GM23338 (cell line): Measurements from ENCODE around the gene CHRNA4. TPM values are rescaled to one million over a fixed set of nuclear protein-coding genes. Genes with fewer than 3 reads are reported as not detected.

Experiments
- ATAC-seq: fragments of 200-7000 bp; cut with Tn5 transposase; 3 replicates; pipeline ENCODE4 v1.9.1; 2020
- DNase-seq: peaks from one replicate; pipeline ENCODE4 v3.0.0-alpha.2; 2015; ENCODE audit warnings: low spot score
- H2AFZ ChIP-seq: fragments of 200-600 bp; sonication (generic); 2 replicates; pipeline ENCODE4 v1.8.0; 2016; ENCODE audit warnings: antibody characterized with exemption, mild to moderate bottlenecking, moderate library complexity
- H3F3A ChIP-seq: fragments of 200-600 bp; sonication (generic); replicated peaks from 2 replicates; pipeline ENCODE4 v1.8.0; 2017; ENCODE audit warnings: antibody characterized with exemption, mixed run types, low read depth
- H3K27ac ChIP-seq: fragments of 200-600 bp; sonication (generic); 2 replicates; pipeline ENCODE4 v1.6.1; 2016; ENCODE audit warnings: low read depth
- H3K27me3 ChIP-seq: fragments of 200-600 bp; sonication (generic); 2 replicates; pipeline ENCODE4 v1.8.0; 2016; ENCODE audit warnings: mild to moderate bottlenecking, mixed run types, moderate library complexity; ENCODE audit not compliant: insufficient read depth
- H3K36me3 ChIP-seq: fragments of 200-600 bp; sonication (generic); 2 replicates; pipeline ENCODE4 v1.8.0; 2016; ENCODE audit warnings: mild to moderate bottlenecking; ENCODE audit not compliant: insufficient read depth
- H3K4me1 ChIP-seq: fragments of 200-600 bp; sonication (generic); 2 replicates; pipeline ENCODE4 v1.8.0; 2016; ENCODE audit warnings: mild to moderate bottlenecking, moderate library complexity; ENCODE audit not compliant: insufficient read depth
- H3K4me2 ChIP-seq: fragments of 200-600 bp; sonication (generic); 2 replicates; pipeline ENCODE4 v1.7.1; 2017; ENCODE audit warnings: mixed run types
- H3K4me3 ChIP-seq: fragments of 200-600 bp; sonication (generic); 2 replicates; pipeline ENCODE4 v1.6.1; 2016; ENCODE audit warnings: mixed run types
- H3K79me2 ChIP-seq: fragments of 200-600 bp; sonication (generic); replicated peaks from 2 replicates; pipeline ENCODE4 v1.8.0; 2017; ENCODE audit warnings: mild to moderate bottlenecking; ENCODE audit not compliant: insufficient read depth
- H3K9me2 ChIP-seq: fragments of 200-600 bp; sonication (generic); 2 replicates; pipeline ENCODE4 v1.8.0; 2017; ENCODE audit not compliant: insufficient read depth
- H4K20me1 ChIP-seq: fragments of 200-600 bp; sonication (generic); replicated peaks from 2 replicates; pipeline ENCODE4 v1.8.0; 2017; ENCODE audit warnings: mild to moderate bottlenecking; ENCODE audit not compliant: insufficient read depth
- H3K27ac Mint-ChIP-seq: 2 replicates; pipeline ENCODE4 v1.8.0; 2020; ENCODE audit warnings: inconsistent platforms, mild to moderate bottlenecking, moderate library complexity, mixed read lengths
- H3K27me3 Mint-ChIP-seq: 3 replicates; pipeline ENCODE4 v1.8.0; 2022; ENCODE audit warnings: low read depth, mild to moderate bottlenecking, moderate library complexity, mixed read lengths, inconsistent platforms; ENCODE audit not compliant: insufficient read depth, poor library complexity
- H3K36me3 Mint-ChIP-seq: 3 replicates; pipeline ENCODE4 v1.8.0; 2021; ENCODE audit warnings: low read depth, mild to moderate bottlenecking, inconsistent platforms, moderate library complexity, mixed read lengths
- H3K4me1 Mint-ChIP-seq: 3 replicates; pipeline ENCODE4 v1.8.0; 2020; ENCODE audit warnings: mild to moderate bottlenecking, inconsistent platforms, mixed read lengths
- H3K4me3 Mint-ChIP-seq: 3 replicates; pipeline ENCODE4 v1.8.0; 2021; ENCODE audit warnings: moderate library complexity, mild to moderate bottlenecking, inconsistent platforms, mixed read lengths
- H3K9me3 Mint-ChIP-seq: 3 replicates; pipeline ENCODE4 v1.8.0; 2020; ENCODE audit warnings: moderate library complexity, mild to moderate bottlenecking, inconsistent platforms, mixed read lengths
- CREB1 ChIP-seq: fragments of 250-450 bp; sonication (Bioruptor Pico); IDR thresholded peaks from 2 replicates; pipeline ENCODE4 v1.5.0; 2020; ENCODE audit warnings: low read depth, mild to moderate bottlenecking, moderate library complexity
- EZH2phosphoT487 ChIP-seq: fragments of 200-600 bp; sonication (generic); IDR thresholded peaks from one replicate; pipeline ENCODE4 v1.8.1; 2018; ENCODE audit warnings: antibody characterized with exemption; ENCODE audit not compliant: unreplicated experiment
- NANOG ChIP-seq: IDR thresholded peaks from 2 replicates; pipeline ENCODE4 v1.6.1; 2016; ENCODE audit warnings: antibody characterized with exemption, borderline replicate concordance
- ZNF331 ChIP-seq: fragments of 250-450 bp; sonication (Bioruptor Pico); IDR thresholded peaks from 2 replicates; pipeline ENCODE4 v1.5.0; 2020; ENCODE audit warnings: low read depth, mild to moderate bottlenecking, moderate library complexity
- polyA plus RNA-seq: library from polyadenylated mRNA; unstranded; fragments of >200 nt; fragmentation: Nextera tagmentation; extraction: Ambion mirVana; gene quantifications from 2 replicates; pipeline ENCODE4 v1.2.1, GENCODE V29; 2016
- total RNA-seq: library from RNA; depleted of rRNA; stranded (reverse); fragments of >200 nt; shearing (Covaris generic); gene quantifications from 2 replicates; pipeline ENCODE4 v1.2.3, GENCODE V29; 2014
- TF ChIP-seq, protein P1 (sequence below): fragments of 250-450 bp; sonication (Bioruptor Pico); IDR thresholded peaks from 2 replicates; pipeline ENCODE4 v1.5.0; 2020; ENCODE audit warnings: mild to moderate bottlenecking, moderate library complexity
- TF ChIP-seq, protein P2 (sequence below): IDR thresholded peaks from 2 replicates; pipeline ENCODE4 v1.6.1; 2016; ENCODE audit warnings: antibody characterized with exemption
- TF ChIP-seq, protein P3 (sequence below), 2 experiments: fragments of 200-600 bp in 1 of 2; sonication (generic) in 1 of 2; conservative IDR thresholded peaks; 2 replicates each; pipeline versions ENCODE4 v1.5.1 to v1.6.1; 2016 to 2017; ENCODE audit warnings: antibody characterized with exemption in 2 of 2, low read depth in 2 of 2, mild to moderate bottlenecking in 2 of 2, moderate library complexity in 1 of 2

CHRNA4 gene
- total and polyA plus RNA-seq, 2 experiments from 2014 or later: 2.7 to 3.9 TPM

DNA sequence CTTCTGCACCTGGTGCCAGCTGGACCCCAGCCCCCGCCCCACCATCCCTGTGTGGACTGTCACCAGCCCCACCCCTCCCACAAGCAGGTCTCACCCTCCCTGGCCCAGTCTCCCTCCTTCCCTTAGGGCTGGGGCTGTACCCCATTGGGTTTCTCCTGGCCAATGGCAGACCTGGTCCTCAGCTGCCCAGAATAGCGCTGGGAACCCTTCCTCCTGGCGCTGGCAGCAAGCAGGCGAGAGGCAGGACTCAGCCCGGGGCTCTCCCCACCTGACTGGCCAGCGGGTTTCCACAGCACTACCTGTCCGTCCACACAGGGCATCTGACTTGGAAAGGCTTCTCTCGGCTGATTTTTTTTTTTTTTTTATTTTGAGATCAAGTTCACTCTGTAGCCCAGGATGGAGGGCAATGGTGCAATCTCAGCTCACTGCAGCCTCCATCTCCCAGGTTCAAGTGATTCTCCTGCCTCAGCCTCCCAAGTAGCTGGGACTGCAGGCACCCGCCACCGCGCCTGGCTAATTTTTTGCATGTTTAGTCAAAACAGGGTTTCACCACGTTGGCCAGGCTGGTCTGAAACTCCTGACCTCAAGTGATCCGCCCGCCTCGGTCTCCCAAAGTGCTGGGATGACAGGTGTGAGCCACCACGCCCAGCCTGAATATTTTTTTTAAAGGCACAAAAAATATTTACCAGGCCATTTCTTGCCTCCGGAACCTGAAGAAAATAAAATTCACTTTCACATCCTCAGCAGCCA is 21.6 kb upstream of the CHRNA4 start (continued):
- TF ChIP-seq, protein P1, sequence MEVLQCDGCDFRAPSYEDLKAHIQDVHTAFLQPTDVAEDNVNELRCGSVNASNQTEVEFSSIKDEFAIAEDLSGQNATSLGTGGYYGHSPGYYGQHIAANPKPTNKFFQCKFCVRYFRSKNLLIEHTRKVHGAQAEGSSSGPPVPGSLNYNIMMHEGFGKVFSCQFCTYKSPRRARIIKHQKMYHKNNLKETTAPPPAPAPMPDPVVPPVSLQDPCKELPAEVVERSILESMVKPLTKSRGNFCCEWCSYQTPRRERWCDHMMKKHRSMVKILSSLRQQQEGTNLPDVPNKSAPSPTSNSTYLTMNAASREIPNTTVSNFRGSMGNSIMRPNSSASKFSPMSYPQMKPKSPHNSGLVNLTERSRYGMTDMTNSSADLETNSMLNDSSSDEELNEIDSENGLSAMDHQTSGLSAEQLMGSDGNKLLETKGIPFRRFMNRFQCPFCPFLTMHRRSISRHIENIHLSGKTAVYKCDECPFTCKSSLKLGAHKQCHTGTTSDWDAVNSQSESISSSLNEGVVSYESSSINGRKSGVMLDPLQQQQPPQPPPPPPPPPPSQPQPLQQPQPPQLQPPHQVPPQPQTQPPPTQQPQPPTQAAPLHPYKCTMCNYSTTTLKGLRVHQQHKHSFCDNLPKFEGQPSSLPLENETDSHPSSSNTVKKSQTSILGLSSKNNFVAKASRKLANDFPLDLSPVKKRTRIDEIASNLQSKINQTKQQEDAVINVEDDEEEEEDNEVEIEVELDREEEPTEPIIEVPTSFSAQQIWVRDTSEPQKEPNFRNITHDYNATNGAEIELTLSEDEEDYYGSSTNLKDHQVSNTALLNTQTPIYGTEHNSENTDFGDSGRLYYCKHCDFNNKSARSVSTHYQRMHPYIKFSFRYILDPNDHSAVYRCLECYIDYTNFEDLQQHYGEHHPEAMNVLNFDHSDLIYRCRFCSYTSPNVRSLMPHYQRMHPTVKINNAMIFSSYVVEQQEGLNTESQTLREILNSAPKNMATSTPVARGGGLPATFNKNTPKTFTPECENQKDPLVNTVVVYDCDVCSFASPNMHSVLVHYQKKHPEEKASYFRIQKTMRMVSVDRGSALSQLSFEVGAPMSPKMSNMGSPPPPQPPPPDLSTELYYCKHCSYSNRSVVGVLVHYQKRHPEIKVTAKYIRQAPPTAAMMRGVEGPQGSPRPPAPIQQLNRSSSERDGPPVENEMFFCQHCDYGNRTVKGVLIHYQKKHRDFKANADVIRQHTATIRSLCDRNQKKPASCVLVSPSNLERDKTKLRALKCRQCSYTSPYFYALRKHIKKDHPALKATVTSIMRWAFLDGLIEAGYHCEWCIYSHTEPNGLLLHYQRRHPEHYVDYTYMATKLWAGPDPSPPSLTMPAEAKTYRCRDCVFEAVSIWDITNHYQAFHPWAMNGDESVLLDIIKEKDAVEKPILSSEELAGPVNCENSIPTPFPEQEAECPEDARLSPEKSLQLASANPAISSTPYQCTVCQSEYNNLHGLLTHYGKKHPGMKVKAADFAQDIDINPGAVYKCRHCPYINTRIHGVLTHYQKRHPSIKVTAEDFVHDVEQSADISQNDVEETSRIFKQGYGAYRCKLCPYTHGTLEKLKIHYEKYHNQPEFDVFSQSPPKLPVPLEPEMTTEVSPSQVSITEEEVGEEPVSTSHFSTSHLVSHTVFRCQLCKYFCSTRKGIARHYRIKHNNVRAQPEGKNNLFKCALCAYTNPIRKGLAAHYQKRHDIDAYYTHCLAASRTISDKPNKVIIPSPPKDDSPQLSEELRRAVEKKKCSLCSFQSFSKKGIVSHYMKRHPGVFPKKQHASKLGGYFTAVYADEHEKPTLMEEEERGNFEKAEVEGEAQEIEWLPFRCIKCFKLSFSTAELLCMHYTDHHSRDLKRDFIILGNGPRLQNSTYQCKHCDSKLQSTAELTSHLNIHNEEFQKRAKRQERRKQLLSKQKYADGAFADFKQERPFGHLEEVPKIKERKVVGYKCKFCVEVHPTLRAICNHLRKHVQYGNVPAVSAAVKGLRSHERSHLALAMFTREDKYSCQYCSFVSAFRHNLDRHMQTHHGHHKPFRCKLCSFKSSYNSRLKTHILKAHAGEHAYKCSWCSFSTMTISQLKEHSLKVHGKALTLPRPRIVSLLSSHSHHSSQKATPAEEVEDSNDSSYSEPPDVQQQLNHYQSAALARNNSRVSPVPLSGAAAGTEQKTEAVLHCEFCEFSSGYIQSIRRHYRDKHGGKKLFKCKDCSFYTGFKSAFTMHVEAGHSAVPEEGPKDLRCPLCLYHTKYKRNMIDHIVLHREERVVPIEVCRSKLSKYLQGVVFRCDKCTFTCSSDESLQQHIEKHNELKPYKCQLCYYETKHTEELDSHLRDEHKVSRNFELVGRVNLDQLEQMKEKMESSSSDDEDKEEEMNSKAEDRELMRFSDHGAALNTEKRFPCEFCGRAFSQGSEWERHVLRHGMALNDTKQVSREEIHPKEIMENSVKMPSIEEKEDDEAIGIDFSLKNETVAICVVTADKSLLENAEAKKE (CRISPR knock-in tag): no peak
- TF ChIP-seq, protein P2, sequence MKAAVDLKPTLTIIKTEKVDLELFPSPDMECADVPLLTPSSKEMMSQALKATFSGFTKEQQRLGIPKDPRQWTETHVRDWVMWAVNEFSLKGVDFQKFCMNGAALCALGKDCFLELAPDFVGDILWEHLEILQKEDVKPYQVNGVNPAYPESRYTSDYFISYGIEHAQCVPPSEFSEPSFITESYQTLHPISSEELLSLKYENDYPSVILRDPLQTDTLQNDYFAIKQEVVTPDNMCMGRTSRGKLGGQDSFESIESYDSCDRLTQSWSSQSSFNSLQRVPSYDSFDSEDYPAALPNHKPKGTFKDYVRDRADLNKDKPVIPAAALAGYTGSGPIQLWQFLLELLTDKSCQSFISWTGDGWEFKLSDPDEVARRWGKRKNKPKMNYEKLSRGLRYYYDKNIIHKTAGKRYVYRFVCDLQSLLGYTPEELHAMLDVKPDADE: no peak
- TF ChIP-seq NANOG (no peak), EZH2phosphoT487 (no peak)

DNA sequence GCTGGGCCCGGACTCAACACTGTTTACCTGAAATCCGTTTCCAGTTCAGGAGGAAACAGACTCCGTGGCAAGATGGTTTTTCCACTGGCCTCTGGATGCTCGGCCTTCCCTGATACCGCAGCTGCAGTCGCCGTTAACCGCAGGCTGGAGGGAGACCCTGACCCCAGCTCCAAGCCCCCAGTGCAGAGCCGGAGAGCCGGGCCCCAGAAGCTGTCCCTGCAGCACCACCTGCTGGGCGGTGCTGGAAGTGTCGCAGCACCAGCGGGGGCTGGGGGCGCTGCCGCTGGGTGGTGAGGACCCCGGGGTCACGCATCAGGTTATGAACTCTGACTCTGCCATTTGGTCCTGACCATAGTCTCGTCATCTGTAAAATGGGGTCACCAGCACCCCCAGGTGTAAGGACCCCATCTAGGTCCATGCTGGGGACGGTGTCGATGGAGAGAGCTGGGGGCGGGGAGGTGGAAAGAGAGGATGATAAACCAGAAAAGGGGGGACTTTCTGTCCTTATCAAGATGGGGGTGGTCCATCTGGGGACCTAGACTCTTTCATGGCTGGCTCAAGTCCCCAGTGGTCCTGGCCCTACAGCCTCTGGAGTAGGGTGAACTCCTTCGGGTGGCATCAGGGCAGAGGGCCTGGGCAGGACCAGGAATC is 20.8 kb upstream of the CHRNA4 start:
- Histone ChIP-seq H2AFZ (no peak overlapping the region), H4K20me1 (no peaks in the 10 kb centered on the region), H3K36me3 (no peaks in the 10 kb centered on the region), H3K4me2 (no peak overlapping the region), H3K9me2 (no peaks in the 10 kb centered on the region), H3K4me1 (peaks cover 17% of the 10 kb centered on the region), H3K4me3 (no peak overlapping the region), H3K27me3 (no peaks in the 10 kb centered on the region), H3K27ac (no peak overlapping the region), H3K79me2 (no peaks in the 10 kb centered on the region), H3F3A (peaks cover 2% of the 10 kb centered on the region)
- TF ChIP-seq, protein P3, sequence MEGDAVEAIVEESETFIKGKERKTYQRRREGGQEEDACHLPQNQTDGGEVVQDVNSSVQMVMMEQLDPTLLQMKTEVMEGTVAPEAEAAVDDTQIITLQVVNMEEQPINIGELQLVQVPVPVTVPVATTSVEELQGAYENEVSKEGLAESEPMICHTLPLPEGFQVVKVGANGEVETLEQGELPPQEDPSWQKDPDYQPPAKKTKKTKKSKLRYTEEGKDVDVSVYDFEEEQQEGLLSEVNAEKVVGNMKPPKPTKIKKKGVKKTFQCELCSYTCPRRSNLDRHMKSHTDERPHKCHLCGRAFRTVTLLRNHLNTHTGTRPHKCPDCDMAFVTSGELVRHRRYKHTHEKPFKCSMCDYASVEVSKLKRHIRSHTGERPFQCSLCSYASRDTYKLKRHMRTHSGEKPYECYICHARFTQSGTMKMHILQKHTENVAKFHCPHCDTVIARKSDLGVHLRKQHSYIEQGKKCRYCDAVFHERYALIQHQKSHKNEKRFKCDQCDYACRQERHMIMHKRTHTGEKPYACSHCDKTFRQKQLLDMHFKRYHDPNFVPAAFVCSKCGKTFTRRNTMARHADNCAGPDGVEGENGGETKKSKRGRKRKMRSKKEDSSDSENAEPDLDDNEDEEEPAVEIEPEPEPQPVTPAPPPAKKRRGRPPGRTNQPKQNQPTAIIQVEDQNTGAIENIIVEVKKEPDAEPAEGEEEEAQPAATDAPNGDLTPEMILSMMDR (conservative IDR thresholded peaks at IDR 0.05; ENCODE audit: low read depth in 2 of 2): peak; percentile 87 to 98
- TF ChIP-seq CREB1 (CRISPR knock-in tag): no peak
- TF ChIP-seq ZNF331 (CRISPR knock-in tag): no peak
- TF ChIP-seq, protein P2: no peak
- peaks cover 24% of the 10 kb centered on the region for H3K9me3 Mint-ChIP-seq
- ATAC-seq: peak; percentile 59
- peaks cover 18% of the 10 kb centered on the region for H3K27me3 Mint-ChIP-seq
- H3K4me1 Mint-ChIP-seq: peaks cover 24% of the 10 kb centered on the region
- H3K36me3 Mint-ChIP-seq: peaks cover 18% of the 10 kb centered on the region
- peak; percentile 69 for DNase-seq
- no peak overlapping the region for H3K27ac Mint-ChIP-seq
- H3K4me3 Mint-ChIP-seq: no peak overlapping the region
